Keratinocyte (primary cell): ENCODE data around the gene CCL13. TPM values are rescaled to one million over a fixed set of nuclear protein-coding genes. Genes with fewer than 3 reads are reported as not detected.

ENCODE experiments used
- DNase-seq: peaks from one replicate; pipeline ENCODE4 v3.0.0-alpha.2; 2011; ENCODE audit warnings: low read depth, missing footprints, low spot score
- FAIRE-seq: peaks from 2 replicates; lab custom pipeline; 2011; peaks lifted over from hg19 to GRCh38; lab: Jason Lieb, UNC
- H2AFZ ChIP-seq: 2 replicates; pipeline ENCODE4 v1.6.0; 2012; ENCODE audit warnings: low read length, control low read depth, inconsistent platforms; ENCODE audit not compliant: control insufficient read depth
- H3K27ac ChIP-seq: 2 replicates; pipeline ENCODE4 v1.5.1; 2011; ENCODE audit warnings: low read length; ENCODE audit not compliant: control insufficient read depth, insufficient read depth
- H3K27me3 ChIP-seq: 3 replicates; pipeline ENCODE4 v1.6.0; 2011; ENCODE audit warnings: low read length; ENCODE audit not compliant: control insufficient read depth, insufficient read depth; ENCODE audit errors: extremely low read depth
- H3K36me3 ChIP-seq, 2 experiments: 2 replicates in 1 of 2; 3 replicates in 1 of 2; pipeline ENCODE4 v1.5.1; 2011; ENCODE audit warnings: low read length in 2 of 2, mild to moderate bottlenecking in 1 of 2; ENCODE audit not compliant: control insufficient read depth in 2 of 2, insufficient read depth in 2 of 2; ENCODE audit errors: extremely low read depth in 1 of 2
- H3K4me1 ChIP-seq: 3 replicates; pipeline ENCODE4 v1.5.1; 2011; ENCODE audit warnings: low read length; ENCODE audit not compliant: control insufficient read depth, insufficient read depth; ENCODE audit errors: extremely low read depth
- H3K4me2 ChIP-seq: 3 replicates; pipeline ENCODE4 v1.6.0; 2011; ENCODE audit warnings: low read depth, low read length; ENCODE audit not compliant: control insufficient read depth, insufficient read depth; ENCODE audit errors: extremely low read depth
- H3K4me3 ChIP-seq, 3 experiments: fragments of 200-600 bp in 1 of 3; sonication (generic) in 1 of 3; 2 replicates in 2 of 3; 3 replicates in 1 of 3; pipeline ENCODE4 v1.5.1; 2011 to 2016; ENCODE audit warnings: low read length in 3 of 3, mild to moderate bottlenecking in 3 of 3, control low read depth in 2 of 3, inconsistent platforms in 1 of 3, low read depth in 1 of 3, mixed read lengths in 1 of 3, mixed run types in 1 of 3, moderate library complexity in 1 of 3; ENCODE audit not compliant: control insufficient read depth in 2 of 3, insufficient read depth in 2 of 3; ENCODE audit errors: extremely low read depth in 1 of 3
- H3K79me2 ChIP-seq: 2 replicates; pipeline ENCODE4 v1.6.0; 2012; ENCODE audit warnings: low read length; ENCODE audit not compliant: control insufficient read depth, insufficient read depth
- H3K9ac ChIP-seq: 3 replicates; pipeline ENCODE4 v1.6.0; 2011; ENCODE audit warnings: low read length; ENCODE audit not compliant: control insufficient read depth, insufficient read depth; ENCODE audit errors: extremely low read depth
- H3K9me1 ChIP-seq: 3 replicates; pipeline ENCODE4 v1.6.0; 2011; ENCODE audit warnings: low read length; ENCODE audit not compliant: control insufficient read depth, insufficient read depth; ENCODE audit errors: extremely low read depth
- H3K9me3 ChIP-seq: 2 replicates; pipeline ENCODE4 v1.5.1; 2012; ENCODE audit warnings: low read depth, low read length; ENCODE audit not compliant: control insufficient read depth
- H4K20me1 ChIP-seq: 3 replicates; pipeline ENCODE4 v1.6.0; 2011; ENCODE audit warnings: low read length; ENCODE audit not compliant: control insufficient read depth, insufficient read depth; ENCODE audit errors: extremely low read depth
- EZH2 ChIP-seq: IDR thresholded peaks from one replicate; pipeline ENCODE4 v1.6.1; 2012; ENCODE audit warnings: inconsistent platforms, mild to moderate bottlenecking, low read length, moderate library complexity
- dilution Hi-C: fragments of 300-500 bp; cut with MboI; formaldehyde crosslinking; loops from one replicate; pipeline ENCODE4 v1.7.0; 2020; ENCODE audit warnings: low sequenced_read_pairs; ENCODE audit not compliant: extremely low pct_ligation_motif_present
- polyA plus RNA-seq, 5 experiments: library from polyadenylated mRNA; depleted of rRNA in 3 of 5; stranded (reverse) in 3 of 5; stranded (forward) in 1 of 5; unstranded in 1 of 5; fragments of >200 nt; gene quantifications; 1 replicate in 1 of 5; 2 replicates in 3 of 5; 3 replicates in 1 of 5; pipeline versions ENCODE4 v1.2.1 to v1.2.3, GENCODE V29; 2011 to 2012; ENCODE audit warnings: missing spikeins in 2 of 5, low read depth in 1 of 5, low replicate concordance in 1 of 5
- TF ChIP-seq, protein P1 (sequence below), 3 experiments: IDR thresholded peaks in 1 of 3; conservative IDR thresholded peaks in 1 of 3; optimal IDR thresholded peaks in 1 of 3; 2 replicates in 2 of 3; 3 replicates in 1 of 3; pipeline versions ENCODE3 to v1.5.1; 2011; ENCODE audit warnings: low read length in 3 of 3, mild to moderate bottlenecking in 3 of 3, moderate library complexity in 2 of 3, control low read depth in 1 of 3, inconsistent platforms in 1 of 3; ENCODE audit not compliant: insufficient read depth in 2 of 3; ENCODE audit errors: extremely low read depth in 1 of 3

The CCL13 gene
- polyA plus RNA-seq, 1 donor (not counting 4 experiments of a cell fraction or from before 2014, with no cell fraction given), result not detected

DNA sequence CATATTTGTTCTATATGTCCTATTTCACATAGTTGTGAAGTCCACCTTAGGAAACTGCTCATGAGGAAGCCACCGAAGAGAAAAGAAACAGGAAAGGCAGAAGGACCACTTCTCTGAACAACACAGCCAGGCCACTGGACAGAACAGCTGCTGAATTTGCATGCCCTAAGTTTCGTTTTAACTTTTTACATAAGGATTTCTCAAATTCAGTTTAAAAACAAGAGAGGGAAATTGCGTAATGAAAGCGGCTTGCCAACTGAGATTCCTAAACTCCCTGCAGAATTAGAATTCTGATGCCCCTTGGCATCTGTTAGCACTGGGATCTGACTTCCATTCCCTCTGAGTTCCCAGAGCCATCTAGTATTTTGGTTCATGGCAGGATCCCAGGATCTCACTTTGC is 42.0 kb upstream of the CCL13 start:
- no peaks in the 10 kb centered on the region for H3K27me3 ChIP-seq
- H3K36me3 ChIP-seq, result no peaks in the 10 kb centered on the region
- H3K79me2 ChIP-seq, result no peaks in the 10 kb centered on the region
- H3K27ac ChIP-seq, result no peak overlapping the region
- H3K9me1 ChIP-seq, result no peaks in the 10 kb centered on the region
- DNase-seq, result no peak
- no peak overlapping the region for H3K4me3 ChIP-seq
- no peaks in the 10 kb centered on the region for H3K9me3 ChIP-seq
- no peaks in the 10 kb centered on the region for H4K20me1 ChIP-seq
- H3K4me1 ChIP-seq, result no peaks in the 10 kb centered on the region
- no peak for TF ChIP-seq EZH2
- TF ChIP-seq, protein P1, sequence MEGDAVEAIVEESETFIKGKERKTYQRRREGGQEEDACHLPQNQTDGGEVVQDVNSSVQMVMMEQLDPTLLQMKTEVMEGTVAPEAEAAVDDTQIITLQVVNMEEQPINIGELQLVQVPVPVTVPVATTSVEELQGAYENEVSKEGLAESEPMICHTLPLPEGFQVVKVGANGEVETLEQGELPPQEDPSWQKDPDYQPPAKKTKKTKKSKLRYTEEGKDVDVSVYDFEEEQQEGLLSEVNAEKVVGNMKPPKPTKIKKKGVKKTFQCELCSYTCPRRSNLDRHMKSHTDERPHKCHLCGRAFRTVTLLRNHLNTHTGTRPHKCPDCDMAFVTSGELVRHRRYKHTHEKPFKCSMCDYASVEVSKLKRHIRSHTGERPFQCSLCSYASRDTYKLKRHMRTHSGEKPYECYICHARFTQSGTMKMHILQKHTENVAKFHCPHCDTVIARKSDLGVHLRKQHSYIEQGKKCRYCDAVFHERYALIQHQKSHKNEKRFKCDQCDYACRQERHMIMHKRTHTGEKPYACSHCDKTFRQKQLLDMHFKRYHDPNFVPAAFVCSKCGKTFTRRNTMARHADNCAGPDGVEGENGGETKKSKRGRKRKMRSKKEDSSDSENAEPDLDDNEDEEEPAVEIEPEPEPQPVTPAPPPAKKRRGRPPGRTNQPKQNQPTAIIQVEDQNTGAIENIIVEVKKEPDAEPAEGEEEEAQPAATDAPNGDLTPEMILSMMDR (optimal IDR thresholded peaks at IDR 0.05 in 1 of 3, IDR thresholded peaks at IDR 0.05 in 1 of 3, conservative IDR thresholded peaks at IDR 0.05 in 1 of 3; ENCODE audit: extremely low read depth in 1 of 3, insufficient read depth in 2 of 3, low read length in 3 of 3), result no peak
- dilution Hi-C loops, result no loop called here
- no peak overlapping the region for H2AFZ ChIP-seq
- H3K9ac ChIP-seq, result no peak overlapping the region
- no peak overlapping the region for H3K4me2 ChIP-seq
- no peak for FAIRE-seq

DNA sequence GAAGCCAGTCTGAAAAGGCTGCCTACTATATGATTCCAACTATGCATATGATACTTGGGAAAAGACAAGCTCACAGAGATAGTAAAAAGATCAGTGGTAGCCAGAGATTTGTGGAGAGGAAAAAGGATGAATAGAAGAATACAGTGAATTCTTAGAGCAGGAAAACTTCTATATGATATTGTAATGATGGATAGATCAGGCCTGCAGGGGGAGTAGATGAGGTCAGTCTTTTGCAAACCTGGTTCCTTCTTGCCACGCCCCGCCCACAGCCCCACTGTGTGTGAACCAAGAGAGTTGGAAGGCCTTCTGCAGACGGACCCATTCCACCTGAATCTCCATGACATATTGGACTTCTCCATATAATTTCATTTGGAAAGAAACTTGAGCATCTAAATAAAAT is 37.8 kb upstream of the CCL13 start:
- DNase-seq (no peak), FAIRE-seq (no peak)
- no peaks in the 10 kb centered on the region for H3K36me3 ChIP-seq
- no peak overlapping the region for H3K27ac ChIP-seq
- H3K79me2 ChIP-seq, result no peaks in the 10 kb centered on the region
- no peak for TF ChIP-seq EZH2
- TF ChIP-seq, protein P1 (optimal IDR thresholded peaks at IDR 0.05 in 1 of 3, IDR thresholded peaks at IDR 0.05 in 1 of 3, conservative IDR thresholded peaks at IDR 0.05 in 1 of 3; ENCODE audit: extremely low read depth in 1 of 3, insufficient read depth in 2 of 3, low read length in 3 of 3), result peak in 2 of 3 experiments; percentile 10 to 20
- H3K4me3 ChIP-seq, result no peak overlapping the region
- H4K20me1 ChIP-seq, result no peaks in the 10 kb centered on the region
- no peaks in the 10 kb centered on the region for H3K9me3 ChIP-seq
- H2AFZ ChIP-seq, result no peak overlapping the region
- no peak overlapping the region for H3K9ac ChIP-seq
- H3K4me2 ChIP-seq, result no peak overlapping the region
- no peaks in the 10 kb centered on the region for H3K9me1 ChIP-seq
- no peaks in the 10 kb centered on the region for H3K27me3 ChIP-seq
- dilution Hi-C loops, result no loop called here
- H3K4me1 ChIP-seq, result no peaks in the 10 kb centered on the region
